Activated naive CD8-positive, alpha-beta T cell (primary cell): Measurements from ENCODE around the gene NFXL1.

Experiments
- H3K27ac Mint-ChIP-seq: one replicate; pipeline ENCODE4 v1.8.0; 2021; ENCODE audit warnings: mixed read lengths
- H3K27me3 Mint-ChIP-seq: one replicate; pipeline ENCODE4 v1.8.0; 2021; ENCODE audit warnings: mixed read lengths
- H3K36me3 Mint-ChIP-seq: one replicate; pipeline ENCODE4 v1.8.0; 2021; ENCODE audit warnings: mixed read lengths
- H3K4me1 Mint-ChIP-seq: one replicate; pipeline ENCODE4 v1.8.0; 2021; ENCODE audit warnings: low read depth, mixed read lengths
- H3K4me3 Mint-ChIP-seq: one replicate; pipeline ENCODE4 v1.8.0; 2021; ENCODE audit warnings: mild to moderate bottlenecking, mixed read lengths
- H3K9me3 Mint-ChIP-seq: one replicate; pipeline ENCODE4 v1.8.0; 2021; ENCODE audit warnings: low read depth, mixed read lengths

Gene NFXL1

GRCh38 chr4:47831026-47831679 lies 83.2 kb downstream of the NFXL1 start:
- no peaks in the 10 kb centered on the region for H3K36me3 Mint-ChIP-seq
- H3K4me3 Mint-ChIP-seq, result no peak overlapping the region
- H3K27me3 Mint-ChIP-seq, result peaks cover 22% of the 10 kb centered on the region
- peaks cover 18% of the 10 kb centered on the region for H3K4me1 Mint-ChIP-seq
- H3K27ac Mint-ChIP-seq, result no peak overlapping the region
- H3K9me3 Mint-ChIP-seq, result no peaks in the 10 kb centered on the region

GRCh38 chr4:47830265-47831025 lies 83.9 kb downstream of the NFXL1 start:
- Mint-ChIP-seq H3K36me3 (no peaks in the 10 kb centered on the region), H3K27me3 (peaks cover 22% of the 10 kb centered on the region), H3K4me3 (no peak overlapping the region), H3K27ac (no peak overlapping the region), H3K4me1 (peaks cover 14% of the 10 kb centered on the region), H3K9me3 (no peaks in the 10 kb centered on the region)

DNA sequence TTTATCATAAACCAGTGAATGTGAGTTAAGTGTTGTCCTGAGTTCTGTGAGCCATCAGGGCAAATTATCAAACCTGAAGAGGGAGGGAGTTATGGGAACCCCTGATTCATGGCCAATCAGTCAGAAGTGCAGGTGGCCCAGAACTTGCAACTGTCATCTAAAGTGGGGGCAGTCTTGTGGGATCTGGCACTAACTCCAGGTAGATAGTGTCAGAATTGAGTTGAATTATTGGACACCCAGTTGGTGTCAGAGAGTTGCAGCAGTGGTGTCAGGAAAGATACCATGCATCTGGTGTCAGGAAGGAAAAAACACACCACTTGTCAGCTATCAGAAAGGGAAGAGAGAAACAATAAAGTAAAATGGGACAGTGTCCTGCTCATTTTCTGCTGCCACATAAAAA lies 84.9 kb downstream of the NFXL1 start:
- H3K36me3 Mint-ChIP-seq, result no peaks in the 10 kb centered on the region
- H3K27me3 Mint-ChIP-seq, result peaks cover 22% of the 10 kb centered on the region
- H3K27ac Mint-ChIP-seq, result no peak overlapping the region

GRCh38 chr4:47827343-47828047 lies 86.9 kb downstream of the NFXL1 start:
- peaks cover 16% of the 10 kb centered on the region for H3K4me1 Mint-ChIP-seq
- H3K36me3 Mint-ChIP-seq, result no peaks in the 10 kb centered on the region
- no peak overlapping the region for H3K27ac Mint-ChIP-seq
- no peak overlapping the region for H3K4me3 Mint-ChIP-seq
- no peaks in the 10 kb centered on the region for H3K9me3 Mint-ChIP-seq
- H3K27me3 Mint-ChIP-seq, result peaks cover 11% of the 10 kb centered on the region

More for the DNA sequence above, 84.9 kb downstream of the NFXL1 start:
- Mint-ChIP-seq H3K4me3 (no peak overlapping the region), H3K4me1 (peaks cover 16% of the 10 kb centered on the region), H3K9me3 (no peaks in the 10 kb centered on the region)

DNA sequence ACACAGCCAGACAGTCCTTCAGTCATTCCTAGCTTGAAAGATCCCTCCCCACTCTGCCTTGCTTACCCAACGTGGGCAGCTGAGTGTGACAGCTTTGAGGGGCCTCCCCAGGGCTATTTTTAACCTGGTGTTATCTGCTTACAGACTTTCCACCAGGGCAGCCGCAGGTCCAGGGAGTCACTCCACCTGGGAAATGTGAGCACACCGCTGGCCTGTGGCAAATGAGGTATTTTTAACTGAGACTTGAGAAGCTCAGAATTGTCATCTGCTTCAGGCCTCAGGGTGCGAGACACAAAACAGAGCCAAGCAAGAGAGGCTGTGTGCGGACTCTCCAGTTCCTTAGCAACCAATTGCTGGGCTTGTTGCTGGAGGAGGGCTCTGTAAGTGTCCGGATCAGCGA lies 89.5 kb downstream of the NFXL1 start:
- peaks cover 13% of the 10 kb centered on the region for H3K4me1 Mint-ChIP-seq
- no peaks in the 10 kb centered on the region for H3K36me3 Mint-ChIP-seq
- peaks cover 2% of the 10 kb centered on the region for H3K27me3 Mint-ChIP-seq
- no peak overlapping the region for H3K4me3 Mint-ChIP-seq
- H3K9me3 Mint-ChIP-seq, result no peaks in the 10 kb centered on the region
- no peak overlapping the region for H3K27ac Mint-ChIP-seq

GRCh38 chr4:47819178-47819577 lies 95.2 kb downstream of the NFXL1 start:
- H3K36me3 Mint-ChIP-seq, result no peaks in the 10 kb centered on the region
- peaks cover 1% of the 10 kb centered on the region for H3K4me1 Mint-ChIP-seq
- H3K27me3 Mint-ChIP-seq, result peaks cover 4% of the 10 kb centered on the region
- no peak overlapping the region for H3K4me3 Mint-ChIP-seq
- no peak overlapping the region for H3K27ac Mint-ChIP-seq
- H3K9me3 Mint-ChIP-seq, result no peaks in the 10 kb centered on the region

- Mint-ChIP-seq H3K27ac (no peak overlapping the region), H3K9me3 (no peaks in the 10 kb centered on the region), H3K4me1 (peaks cover 1% of the 10 kb centered on the region), H3K4me3 (no peak overlapping the region), H3K36me3 (no peaks in the 10 kb centered on the region), H3K27me3 (peaks cover 10% of the 10 kb centered on the region)
Observed at GRCh38 chr4:47817275-47817674, 97.1 kb downstream of the NFXL1 start.

DNA sequence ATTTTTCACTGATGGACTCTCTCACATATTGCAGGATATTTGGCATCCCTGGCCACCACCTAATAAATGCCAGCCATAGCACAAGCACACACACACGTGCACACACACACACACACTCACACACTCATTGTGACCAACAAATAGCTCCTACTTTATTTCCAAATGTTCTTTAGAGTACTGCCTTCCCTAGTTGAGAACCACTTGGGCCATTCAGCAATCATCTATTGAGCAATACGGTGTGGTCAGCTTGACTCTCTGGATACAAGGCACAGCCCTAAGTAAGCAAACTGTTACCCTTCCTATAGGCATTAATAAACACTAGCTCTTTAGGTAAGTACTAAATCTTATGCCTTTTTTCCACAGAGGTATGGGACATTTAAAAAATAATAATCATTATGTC lies 97.6 kb downstream of the NFXL1 start:
- peaks cover 1% of the 10 kb centered on the region for H3K4me1 Mint-ChIP-seq

DNA sequence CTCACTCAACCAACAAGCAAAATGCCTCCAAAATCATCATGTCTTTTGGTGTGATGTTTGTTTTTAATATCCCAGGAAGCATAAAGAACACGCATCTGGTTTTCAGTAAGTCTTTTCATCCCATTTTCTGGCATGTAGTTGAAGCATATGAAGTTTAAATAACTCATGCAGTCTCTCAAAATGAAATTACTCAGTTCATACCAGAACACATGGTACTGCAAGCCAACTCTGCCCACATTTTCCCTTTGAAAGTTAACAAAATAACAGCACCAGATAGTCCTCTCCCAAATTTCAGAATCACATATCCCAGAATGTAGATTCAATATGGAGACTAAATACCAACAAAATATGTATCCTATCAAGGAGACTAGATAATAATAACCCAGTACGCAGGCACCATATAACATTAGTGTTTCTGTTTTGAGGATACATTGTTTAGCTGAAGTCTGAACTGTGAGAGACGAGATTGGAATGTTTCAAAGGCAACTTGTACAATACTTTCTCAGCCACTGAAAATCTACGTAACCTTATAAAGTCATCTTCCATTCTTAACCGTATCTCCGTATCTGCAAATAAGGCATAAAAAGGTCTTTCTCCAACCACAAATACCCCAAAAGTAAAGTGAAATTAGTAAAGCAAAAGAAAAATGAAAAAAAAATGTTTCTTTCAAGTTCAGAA lies 99.6 kb downstream of the NFXL1 start:
- Mint-ChIP-seq H3K27me3 (peaks cover 14% of the 10 kb centered on the region), H3K27ac (no peak overlapping the region), H3K4me3 (no peak overlapping the region), H3K4me1 (peaks cover 1% of the 10 kb centered on the region), H3K36me3 (no peaks in the 10 kb centered on the region), H3K9me3 (no peaks in the 10 kb centered on the region)

More for the DNA sequence above, 97.6 kb downstream of the NFXL1 start:
- Mint-ChIP-seq H3K9me3 (no peaks in the 10 kb centered on the region), H3K36me3 (no peaks in the 10 kb centered on the region), H3K27ac (no peak overlapping the region), H3K27me3 (peaks cover 10% of the 10 kb centered on the region), H3K4me3 (no peak overlapping the region)

GRCh38 chr4:47809654-47810203 lies 104.7 kb downstream of the NFXL1 start:
- no peak overlapping the region for H3K27ac Mint-ChIP-seq
- H3K9me3 Mint-ChIP-seq, result no peaks in the 10 kb centered on the region
- no peaks in the 10 kb centered on the region for H3K36me3 Mint-ChIP-seq
- peaks cover 11% of the 10 kb centered on the region for H3K27me3 Mint-ChIP-seq
- H3K4me1 Mint-ChIP-seq, result no peaks in the 10 kb centered on the region
- no peak overlapping the region for H3K4me3 Mint-ChIP-seq

DNA sequence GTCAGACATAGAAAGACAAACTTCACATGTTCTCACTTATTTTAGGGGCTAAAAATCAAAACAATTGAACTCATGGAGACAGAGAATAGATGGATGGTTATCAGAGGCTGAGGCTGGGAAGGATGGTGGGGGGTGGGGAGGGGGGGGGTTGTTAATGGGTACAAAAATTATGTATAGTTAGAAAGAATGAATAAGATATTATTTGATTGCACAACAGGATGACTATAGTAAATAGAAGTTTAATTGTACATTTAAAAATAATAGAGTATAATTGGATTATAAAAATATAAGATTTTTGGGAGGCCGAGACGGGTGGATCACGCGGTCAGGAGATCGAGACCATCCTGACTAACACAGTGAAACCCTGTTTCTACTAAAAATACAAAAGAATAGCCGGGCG lies 109.8 kb downstream of the NFXL1 start:
- H3K9me3 Mint-ChIP-seq, result no peaks in the 10 kb centered on the region
- no peak overlapping the region for H3K4me3 Mint-ChIP-seq
- H3K27me3 Mint-ChIP-seq, result peaks cover 2% of the 10 kb centered on the region
- H3K27ac Mint-ChIP-seq, result no peak overlapping the region
- no peaks in the 10 kb centered on the region for H3K4me1 Mint-ChIP-seq
- no peaks in the 10 kb centered on the region for H3K36me3 Mint-ChIP-seq

DNA sequence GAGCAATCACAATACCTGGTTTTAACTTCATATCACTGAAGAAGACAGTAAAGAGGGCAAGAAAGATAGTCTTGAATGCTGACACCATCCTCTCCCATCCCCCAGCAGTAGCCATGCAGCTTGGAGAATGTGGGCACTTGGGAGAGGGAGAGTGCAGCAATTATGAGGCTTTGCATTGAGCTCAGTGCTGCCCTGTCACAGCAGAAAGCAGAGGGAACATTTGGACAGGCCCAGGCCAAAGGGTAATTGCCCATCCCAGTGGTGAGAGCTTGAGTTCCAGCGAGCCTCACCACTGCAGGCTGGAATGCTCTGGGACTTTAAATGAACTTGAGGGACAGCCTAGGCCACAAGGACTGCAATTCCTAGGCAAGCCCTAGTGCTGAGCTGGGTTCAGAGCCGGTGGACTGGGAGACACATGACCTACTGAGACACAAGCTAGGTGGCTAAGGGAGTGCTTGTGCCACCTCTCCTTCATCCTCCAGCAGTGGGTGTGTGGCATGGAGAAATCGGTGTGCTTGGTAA lies 112.8 kb downstream of the NFXL1 start:
- Mint-ChIP-seq H3K4me3 (no peak overlapping the region), H3K36me3 (no peaks in the 10 kb centered on the region), H3K9me3 (no peaks in the 10 kb centered on the region), H3K27ac (no peak overlapping the region), H3K4me1 (no peaks in the 10 kb centered on the region), H3K27me3 (peaks cover 2% of the 10 kb centered on the region)

GRCh38 chr4:47798165-47798564 lies 116.2 kb downstream of the NFXL1 start:
- Mint-ChIP-seq H3K9me3 (no peaks in the 10 kb centered on the region), H3K27ac (no peak overlapping the region), H3K36me3 (no peaks in the 10 kb centered on the region), H3K4me1 (no peaks in the 10 kb centered on the region), H3K4me3 (no peak overlapping the region), H3K27me3 (no peaks in the 10 kb centered on the region)
